MCF 10A (cell line): Measurements from ENCODE around the gene RRN3. TPM values are rescaled to one million over a fixed set of nuclear protein-coding genes. Genes with fewer than 3 reads are reported as not detected.
"Not testable (repeated sequence)": the region's sequence is repeated elsewhere in the genome, so short reads cannot be mapped to it uniquely, and the experiment has no call there.

ENCODE experiments used
- BruUV-seq: library from RNA; stranded (reverse); fragments of 400-500 nt; replicated peaks from 2 replicates; lab custom pipeline; 2021; lab: Mats Ljungman, UMichigan
- CTCF ChIA-PET: fragments of 300-600 bp; sonication (Branson Sonifier 250); formaldehyde crosslinking; extraction: SDS; loops from one replicate; lab custom pipeline; 2021; ENCODE audit warnings: antibody characterized with exemption, inconsistent platforms; lab: Yijun Ruan, JAX
- POLR2A ChIA-PET: fragments of 300-600, 350-650 bp; sonication (Branson Sonifier 250); formaldehyde crosslinking; extraction: SDS; loops from one replicate; lab custom pipeline; 2020; ENCODE audit warnings: antibody characterized with exemption, inconsistent platforms; lab: Yijun Ruan, JAX
- DNase-seq: peaks from one replicate; pipeline ENCODE4 v3.0.0-alpha.2; 2018; ENCODE audit not compliant: unreplicated experiment
- H3K27ac Mint-ChIP-seq: one replicate; pipeline ENCODE4 v1.8.0; 2022; ENCODE audit warnings: mild to moderate bottlenecking, low read depth, mixed read lengths; ENCODE audit not compliant: unreplicated experiment
- H3K27me3 Mint-ChIP-seq: one replicate; pipeline ENCODE4 v1.8.0; 2022; ENCODE audit warnings: mixed read lengths; ENCODE audit not compliant: insufficient read depth, unreplicated experiment
- H3K36me3 Mint-ChIP-seq: one replicate; pipeline ENCODE4 v1.8.0; 2022; ENCODE audit warnings: mild to moderate bottlenecking, moderate library complexity, mixed read lengths; ENCODE audit not compliant: insufficient read depth, unreplicated experiment
- H3K4me1 Mint-ChIP-seq: one replicate; pipeline ENCODE4 v1.8.0; 2022; ENCODE audit warnings: mixed read lengths; ENCODE audit not compliant: insufficient read depth, unreplicated experiment
- H3K4me3 Mint-ChIP-seq: one replicate; pipeline ENCODE4 v1.8.0; 2022; ENCODE audit warnings: mild to moderate bottlenecking, moderate library complexity, mixed read lengths; ENCODE audit not compliant: unreplicated experiment
- H3K9me3 Mint-ChIP-seq: one replicate; pipeline ENCODE4 v1.8.0; 2022; ENCODE audit warnings: mixed read lengths; ENCODE audit not compliant: unreplicated experiment
- CTCF ChIP-seq: fragments of 200-600 bp; IDR thresholded peaks from one replicate; pipeline ENCODE4 v1.8.0; 2022; ENCODE audit warnings: antibody characterized with exemption, mild to moderate bottlenecking; ENCODE audit not compliant: unreplicated experiment
- intact Hi-C: fragments of 100-400 bp; cut with micrococcal nuclease; formaldehyde crosslinking; loops from 2 replicates; pipeline ENCODE4 v1.14.1; 2022
- total RNA-seq: library from RNA; stranded (reverse); gene quantifications from 2 replicates; pipeline ENCODE4 v1.2.3, GENCODE V29; 2022

RRN3 gene
- total RNA-seq, 1 experiment from 2014 or later: 38.8 TPM

GRCh38 chr16:15062085-15062810 lies 31.8 kb downstream of the RRN3 start:
- H3K27me3 Mint-ChIP-seq: not testable (repeated sequence)

DNA sequence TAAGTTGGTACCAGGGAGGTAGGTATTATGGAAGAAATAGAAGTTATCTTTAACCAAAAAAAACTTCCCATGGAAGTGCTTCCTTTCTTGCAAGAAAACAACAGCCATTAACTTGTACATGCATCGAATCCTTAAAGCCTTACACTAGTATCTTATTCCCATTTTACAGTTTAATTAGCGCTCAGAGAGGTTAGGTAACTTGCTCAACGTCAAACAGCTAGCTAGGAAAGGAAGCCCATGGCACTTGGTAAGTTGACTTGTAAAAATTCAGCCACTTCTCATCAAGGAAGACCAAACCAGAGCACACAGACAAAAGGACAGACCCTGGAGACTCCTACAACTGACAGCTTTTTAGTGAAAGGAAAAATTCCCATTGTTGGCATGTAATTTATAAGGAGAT lies 34.7 kb downstream of the RRN3 start:
- no peak for TF ChIP-seq CTCF
- POLR2A ChIA-PET: interaction anchor here (1.1 kb wide), 1 partner anchor 34 kb away, joined by 3 read pairs; no protein-coding TSS in a partner anchor
- intact Hi-C loops: no loop called here
- Mint-ChIP-seq H3K27ac (no peak overlapping the region), H3K36me3 (peaks cover 59% of the 10 kb centered on the region), H3K27me3 (no peaks in the 10 kb centered on the region), H3K4me1 (peaks cover 4% of the 10 kb centered on the region), H3K4me3 (no peak overlapping the region), H3K9me3 (no peaks in the 10 kb centered on the region)
- BruUV-seq: no TSS peak
- CTCF ChIA-PET: interaction anchor here (5.1 kb wide), 1 partner anchor 13 kb away, joined by 24 read pairs; no protein-coding TSS in a partner anchor
- DNase-seq: no peak

More at GRCh38 chr16:15062085-15062810, 31.8 kb downstream of the RRN3 start:
- H3K27ac Mint-ChIP-seq, BruUV-seq, H3K9me3 Mint-ChIP-seq, H3K4me1 Mint-ChIP-seq, DNase-seq, H3K4me3 Mint-ChIP-seq, intact Hi-C loops: not testable (repeated sequence)
- peaks cover 84% of the 10 kb centered on the region for H3K36me3 Mint-ChIP-seq
- CTCF ChIA-PET: interaction anchor here (5.1 kb wide), 1 partner anchor 10 kb away, joined by 24 read pairs; no protein-coding TSS in a partner anchor
- POLR2A ChIA-PET: interaction anchor here (0.6 kb wide), 1 partner anchor 19 kb away, joined by 3 read pairs; no protein-coding TSS in a partner anchor

GRCh38 chr16:15057681-15058417 lies 36.2 kb downstream of the RRN3 start:
- CTCF ChIA-PET: no interaction called here
- no peak overlapping the region for H3K27ac Mint-ChIP-seq

More at GRCh38 chr16:15057681-15058417, 36.2 kb downstream of the RRN3 start:
- no peak for TF ChIP-seq CTCF
- Mint-ChIP-seq H3K4me1 (peaks cover 10% of the 10 kb centered on the region), H3K27me3 (no peaks in the 10 kb centered on the region), H3K36me3 (peaks cover 44% of the 10 kb centered on the region), H3K4me3 (no peak overlapping the region), H3K9me3 (no peaks in the 10 kb centered on the region)
- POLR2A ChIA-PET: interaction anchor here (1.9 kb wide), 1 partner anchor 36 kb away, joined by 9 read pairs; the partner anchor contains the start of gene RRN3
- no TSS peak for BruUV-seq
- intact Hi-C loops: no loop called here
- DNase-seq: no peak
